Mesothelial cell of epicardium (in vitro differentiated cells): ENCODE data around the gene ACTR3C. TPM values are rescaled to one million over a fixed set of nuclear protein-coding genes. Genes with fewer than 3 reads are reported as not detected.

ENCODE experiments used
- DNase-seq, 2 experiments: peaks; one replicate each; pipeline ENCODE4 v3.0.0; 2021; ENCODE audit warnings: low spot score in 2 of 2; ENCODE audit not compliant: unreplicated experiment in 2 of 2
- H3K27ac Mint-ChIP-seq: 2 replicates; pipeline ENCODE4 v1.8.0; 2021; ENCODE audit warnings: mixed read lengths
- H3K27me3 Mint-ChIP-seq: 2 replicates; pipeline ENCODE4 v1.8.0; 2021; ENCODE audit warnings: low read depth, mixed read lengths
- H3K36me3 Mint-ChIP-seq: 2 replicates; pipeline ENCODE4 v1.8.0; 2021; ENCODE audit warnings: mixed read lengths
- H3K4me1 Mint-ChIP-seq: 2 replicates; pipeline ENCODE4 v1.8.0; 2021; ENCODE audit warnings: mixed read lengths
- H3K4me3 Mint-ChIP-seq: 2 replicates; pipeline ENCODE4 v1.8.0; 2021; ENCODE audit warnings: mild to moderate bottlenecking, moderate library complexity, mixed read lengths
- H3K9me3 Mint-ChIP-seq: 2 replicates; pipeline ENCODE4 v1.8.0; 2021; ENCODE audit warnings: mixed read lengths
- CTCF ChIP-seq: fragments of 200-600 bp; sonication (generic); IDR thresholded peaks from one replicate; pipeline ENCODE4 v1.5.0; 2021; ENCODE audit warnings: antibody characterized with exemption; ENCODE audit not compliant: unreplicated experiment
- total RNA-seq: library from RNA; stranded (reverse); gene quantifications from 3 replicates; pipeline ENCODE4 v1.2.1, GENCODE V29; 2021

Gene ACTR3C
- total RNA-seq: 0.40 to 0.84 TPM (median 0.47 TPM) in 3 replicates

GRCh38 chr7:150322833-150323681 lies at the start of gene ACTR3C, which contains the start of gene LRRC61:
TSS of gene ACTR3C (minus strand) at chr7:150323545. CDS start at chr7:150295296, 28,249 bp downstream.
TSS of gene LRRC61 (plus strand) at chr7:150323355. CDS start at chr7:150336862, 13,507 bp downstream.
- no peaks in the 10 kb centered on the region for H3K27me3 Mint-ChIP-seq
- DNase-seq: no peak
- no peak for TF ChIP-seq CTCF
- no peaks in the 10 kb centered on the region for H3K36me3 Mint-ChIP-seq
- peak within 1 kb of the TSS; percentile 71 for H3K4me3 Mint-ChIP-seq
- no peaks in the 10 kb centered on the region for H3K9me3 Mint-ChIP-seq
- peak within 1 kb of the TSS; percentile 71 for H3K27ac Mint-ChIP-seq
- peaks cover 6% of the 10 kb centered on the region for H3K4me1 Mint-ChIP-seq

GRCh38 chr7:150372271-150373048 lies 49.1 kb upstream of the ACTR3C start:
- H3K9me3 Mint-ChIP-seq: no peaks in the 10 kb centered on the region
- H3K27ac Mint-ChIP-seq: peak overlapping the region; percentile 96

GRCh38 chr7:150371996-150372270 lies 48.6 kb upstream of the ACTR3C start:
- Mint-ChIP-seq H3K27me3 (no peaks in the 10 kb centered on the region), H3K27ac (no peak overlapping the region), H3K9me3 (no peaks in the 10 kb centered on the region), H3K4me1 (peaks cover 65% of the 10 kb centered on the region), H3K36me3 (peaks cover 4% of the 10 kb centered on the region), H3K4me3 (no peak overlapping the region)
- no peak for TF ChIP-seq CTCF
- DNase-seq: no peak

More at GRCh38 chr7:150372271-150373048, 49.1 kb upstream of the ACTR3C start:
- H3K4me1 Mint-ChIP-seq: peaks cover 65% of the 10 kb centered on the region
- no peak overlapping the region for H3K4me3 Mint-ChIP-seq
- DNase-seq: no peak
- H3K36me3 Mint-ChIP-seq: peaks cover 4% of the 10 kb centered on the region
- no peaks in the 10 kb centered on the region for H3K27me3 Mint-ChIP-seq
- no peak for TF ChIP-seq CTCF

GRCh38 chr7:150371131-150371995 lies 48.0 kb upstream of the ACTR3C start:
- Mint-ChIP-seq H3K36me3 (peaks cover 4% of the 10 kb centered on the region), H3K4me3 (peak overlapping the region; percentile 96), H3K4me1 (peaks cover 61% of the 10 kb centered on the region)

More at GRCh38 chr7:150371131-150371995, 48.0 kb upstream of the ACTR3C start:
- no peak for TF ChIP-seq CTCF
- Mint-ChIP-seq H3K9me3 (no peaks in the 10 kb centered on the region), H3K27me3 (no peaks in the 10 kb centered on the region), H3K27ac (peak overlapping the region; percentile 99)
- DNase-seq: no peak
